GM21515 (cell line): ENCODE data around the gene ITGB7.
A peak's percentile ranks its signal among the peaks of the same experiment; 100 is the strongest.

Experiments used
- ATAC-seq: cut with Tn5 transposase; IDR thresholded peaks from one replicate; pipeline ENCODE4 v1.9.1; 2021; ENCODE audit not compliant: unreplicated experiment

The ITGB7 gene

GRCh38 chr12:53207042-53207441, at the start of gene ITGB7:
TSS of gene ITGB7 (minus strand) at chr12:53207251. CDS start at chr12:53200443, 6,808 bp downstream.
- peak; percentile 45 for ATAC-seq

- no peak for ATAC-seq
Observed at GRCh38 chr12:53255996-53256395, 48.9 kb upstream of the ITGB7 start.

- ATAC-seq, result no peak
Observed at GRCh38 chr12:53254816-53255545, 47.9 kb upstream of the ITGB7 start.

GRCh38 chr12:53253298-53253697, 46.2 kb upstream of the ITGB7 start:
- no peak for ATAC-seq

GRCh38 chr12:53252349-53252916, 45.4 kb upstream of the ITGB7 start:
- no peak for ATAC-seq

- peak; percentile 67 for ATAC-seq
Observed at GRCh38 chr12:53251477-53252348, 44.7 kb upstream of the ITGB7 start.

GRCh38 chr12:53245286-53245685, 38.2 kb upstream of the ITGB7 start:
- no peak for ATAC-seq

GRCh38 chr12:53244337-53244736, 37.3 kb upstream of the ITGB7 start:
- ATAC-seq, result no peak

GRCh38 chr12:53241623-53242412, 34.8 kb upstream of the ITGB7 start:
- ATAC-seq, result no peak

GRCh38 chr12:53239643-53240258, 32.7 kb upstream of the ITGB7 start:
- no peak for ATAC-seq

- no peak for ATAC-seq
Observed at GRCh38 chr12:53236443-53237111, 29.5 kb upstream of the ITGB7 start.

- no peak for ATAC-seq
Observed at GRCh38 chr12:53235742-53236442, 28.8 kb upstream of the ITGB7 start.

- no peak for ATAC-seq
Observed at GRCh38 chr12:53235164-53235563, 28.1 kb upstream of the ITGB7 start.

GRCh38 chr12:53234271-53234914, 27.3 kb upstream of the ITGB7 start:
- ATAC-seq, result no peak

- no peak for ATAC-seq
Observed at GRCh38 chr12:53233671-53234121, 26.6 kb upstream of the ITGB7 start.

GRCh38 chr12:53232646-53233461, 25.8 kb upstream of the ITGB7 start:
- no peak for ATAC-seq

- no peak for ATAC-seq
Observed at GRCh38 chr12:53231921-53232645, 25.0 kb upstream of the ITGB7 start, which contains the start of gene RARG. TSS of gene RARG (minus strand) at chr12:53232209. CDS start at chr12:53227545, 4,664 bp downstream.
